GM19438 (cell line): ENCODE measurements around the gene MYO7B.
"Not testable (repeated sequence)": the region's sequence is repeated elsewhere in the genome, so short reads cannot be mapped to it uniquely, and the experiment has no call there.

Experiments used
- ATAC-seq: cut with Tn5 transposase; IDR thresholded peaks from one replicate; pipeline ENCODE4 v1.9.1; 2021; ENCODE audit warnings: low read depth; ENCODE audit not compliant: unreplicated experiment

MYO7B gene

GRCh38 chr2:127570282-127571250 is 35.1 kb downstream of the MYO7B start:
- ATAC-seq, result no peak

- not testable (repeated sequence) for ATAC-seq
These were observed 36.9 kb downstream of the MYO7B start for GRCh38 chr2:127572352-127572751.

GRCh38 chr2:127572841-127573240 is 37.4 kb downstream of the MYO7B start:
- ATAC-seq, result no peak

GRCh38 chr2:127573298-127573697 is 37.8 kb downstream of the MYO7B start:
- ATAC-seq, result no peak

GRCh38 chr2:127573771-127574170 is 38.3 kb downstream of the MYO7B start:
- ATAC-seq, result no peak

- no peak for ATAC-seq
These were observed 39.2 kb downstream of the MYO7B start for GRCh38 chr2:127574656-127575055.

GRCh38 chr2:127575185-127575765 is 39.8 kb downstream of the MYO7B start:
- no peak for ATAC-seq

GRCh38 chr2:127575941-127576432 is 40.5 kb downstream of the MYO7B start:
- no peak for ATAC-seq

- ATAC-seq, result no peak
These were observed 41.1 kb downstream of the MYO7B start for GRCh38 chr2:127576433-127577207.

- ATAC-seq, result no peak
These were observed 41.7 kb downstream of the MYO7B start for GRCh38 chr2:127577208-127577475.

GRCh38 chr2:127577503-127577902 is 42.0 kb downstream of the MYO7B start:
- ATAC-seq, result no peak

GRCh38 chr2:127577973-127578372 is 42.5 kb downstream of the MYO7B start:
- peak; percentile 54 for ATAC-seq

- ATAC-seq, result no peak
These were observed 42.9 kb downstream of the MYO7B start for GRCh38 chr2:127578411-127578810.

GRCh38 chr2:127579231-127579630 is 43.7 kb downstream of the MYO7B start:
- ATAC-seq, result no peak

- no peak for ATAC-seq
These were observed 44.9 kb downstream of the MYO7B start for GRCh38 chr2:127580167-127581049.

- no peak for ATAC-seq
These were observed 45.5 kb downstream of the MYO7B start for GRCh38 chr2:127581050-127581345.

- no peak for ATAC-seq
These were observed 46.3 kb downstream of the MYO7B start for GRCh38 chr2:127581516-127582490.

GRCh38 chr2:127582863-127583861 is 47.7 kb downstream of the MYO7B start:
- no peak for ATAC-seq
